Stimulated activated CD8-positive, alpha-beta memory T cell treated with anti-CD3 and anti-CD28 coated beads, Interleukin-7, amount 100 ng/mL, for 48 hours (primary cell): ENCODE results near the gene ESRRB.

Experiments used
- DNase-seq, 2 donors: peaks; one replicate each; pipeline ENCODE4 v3.0.0-alpha.2; 2020; ENCODE audit warnings: low read depth in 1 of 2; ENCODE audit errors: extremely low read depth in 1 of 2

Gene ESRRB

DNA sequence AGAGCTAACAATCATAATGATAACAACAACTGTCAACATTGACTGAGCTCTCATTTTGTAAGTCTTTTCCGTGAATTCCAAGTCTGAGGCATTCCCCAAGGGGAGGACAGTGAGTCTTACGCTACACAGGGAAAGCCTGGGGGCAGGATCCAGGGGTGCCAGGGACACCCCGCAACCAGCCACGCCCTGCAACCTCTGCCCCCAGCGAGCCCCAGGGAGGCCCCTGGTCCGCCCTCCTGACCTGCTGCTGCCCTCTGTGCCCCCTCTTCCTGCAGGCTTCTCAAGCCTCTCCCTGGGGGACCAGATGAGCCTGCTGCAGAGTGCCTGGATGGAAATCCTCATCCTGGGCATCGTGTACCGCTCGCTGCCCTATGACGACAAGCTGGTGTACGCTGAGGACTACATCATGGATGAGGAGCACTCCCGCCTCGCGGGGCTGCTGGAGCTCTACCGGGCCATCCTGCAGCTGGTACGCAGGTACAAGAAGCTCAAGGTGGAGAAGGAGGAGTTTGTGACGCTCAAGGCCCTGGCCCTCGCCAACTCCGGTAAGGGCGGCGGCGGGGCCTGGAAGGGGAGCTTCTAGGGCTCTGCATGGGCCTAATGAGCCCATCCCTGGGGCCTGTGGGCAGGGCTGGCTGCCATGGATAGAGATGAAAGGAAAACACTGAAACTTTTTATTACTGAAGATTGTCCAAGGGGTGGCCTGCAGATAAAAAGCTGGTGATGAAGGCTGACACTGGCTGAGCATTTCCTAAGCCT, 115.4 kb downstream of the ESRRB start:
- no peak for DNase-seq

GRCh38 chr14:76495983-76496382, 120.0 kb downstream of the ESRRB start:
- no peak for DNase-seq

GRCh38 chr14:76496595-76496994, 120.7 kb downstream of the ESRRB start:
- no peak for DNase-seq

GRCh38 chr14:76497550-76498462, 121.9 kb downstream of the ESRRB start:
- DNase-seq: no peak

GRCh38 chr14:76498463-76498935, 122.6 kb downstream of the ESRRB start:
- DNase-seq: no peak

GRCh38 chr14:76498976-76499375, 123.0 kb downstream of the ESRRB start:
- no peak for DNase-seq

- no peak for DNase-seq
These were observed 123.5 kb downstream of the ESRRB start for GRCh38 chr14:76499399-76499798.

GRCh38 chr14:76500011-76500410, 124.1 kb downstream of the ESRRB start:
- DNase-seq: no peak

DNA sequence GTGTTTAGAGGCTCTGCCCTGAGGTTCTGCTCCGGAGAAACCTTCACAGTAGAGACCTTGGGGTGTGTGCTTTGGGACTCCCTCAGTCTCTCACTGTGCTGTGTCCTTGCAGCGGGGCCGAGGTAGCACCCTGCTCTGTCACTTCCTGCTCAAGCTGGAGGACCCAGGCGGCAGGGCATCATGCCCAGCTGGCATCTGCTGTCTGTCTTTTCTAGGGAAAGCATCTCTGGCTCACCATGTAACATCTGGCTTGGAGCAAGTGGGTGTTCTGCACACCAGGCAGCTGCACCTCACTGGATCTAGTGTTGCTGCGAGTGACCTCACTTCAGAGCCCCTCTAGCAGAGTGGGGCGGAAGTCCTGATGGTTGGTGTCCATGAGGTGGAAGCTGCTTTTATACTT, 124.5 kb downstream of the ESRRB start:
- no peak for DNase-seq

- DNase-seq: no peak
These were observed 125.3 kb downstream of the ESRRB start for GRCh38 chr14:76501156-76501720.

DNA sequence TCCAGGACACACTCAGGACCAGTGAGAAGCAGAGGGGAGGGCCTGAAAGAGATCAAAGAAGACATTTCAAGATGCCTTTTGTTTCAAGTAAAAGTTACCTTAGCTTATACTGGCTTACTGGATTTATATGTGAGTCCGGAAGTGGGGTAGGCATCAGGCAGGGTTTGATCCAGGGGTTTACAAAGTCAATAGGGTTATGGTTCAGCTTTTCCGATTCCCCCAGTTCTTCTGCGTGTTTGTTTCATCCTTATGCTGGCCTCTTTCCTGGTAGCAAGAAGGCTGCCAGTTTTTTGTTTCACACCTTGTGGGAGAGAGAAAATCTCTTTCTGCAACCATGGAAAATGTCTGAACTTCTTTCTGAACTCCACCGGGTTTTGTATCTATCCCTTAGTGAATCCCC, 126.3 kb downstream of the ESRRB start:
- no peak for DNase-seq

- no peak for DNase-seq
These were observed 126.7 kb downstream of the ESRRB start for GRCh38 chr14:76502638-76503037.

- DNase-seq: no peak
These were observed 133.4 kb downstream of the ESRRB start for GRCh38 chr14:76509311-76509710.

DNA sequence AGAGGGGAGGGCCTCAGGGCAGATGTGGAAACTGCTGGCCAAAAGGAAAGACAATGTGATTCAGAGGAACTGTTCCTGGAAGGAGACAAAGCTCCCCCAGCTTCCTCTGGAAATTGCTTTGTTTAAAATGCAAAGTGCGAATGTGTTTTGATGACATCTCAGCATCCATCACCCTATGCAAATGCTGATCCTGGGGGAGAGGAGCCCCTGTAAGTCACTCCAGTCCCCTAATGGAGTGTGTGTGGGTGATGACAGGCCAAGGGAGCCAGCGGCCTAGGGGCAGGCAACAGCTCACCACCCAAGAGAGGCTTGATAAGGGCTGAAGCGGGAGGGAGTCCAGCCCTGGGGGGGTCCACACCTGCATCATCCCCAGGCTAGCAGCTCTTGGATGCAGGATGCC, 134.2 kb downstream of the ESRRB start:
- no peak for DNase-seq

DNA sequence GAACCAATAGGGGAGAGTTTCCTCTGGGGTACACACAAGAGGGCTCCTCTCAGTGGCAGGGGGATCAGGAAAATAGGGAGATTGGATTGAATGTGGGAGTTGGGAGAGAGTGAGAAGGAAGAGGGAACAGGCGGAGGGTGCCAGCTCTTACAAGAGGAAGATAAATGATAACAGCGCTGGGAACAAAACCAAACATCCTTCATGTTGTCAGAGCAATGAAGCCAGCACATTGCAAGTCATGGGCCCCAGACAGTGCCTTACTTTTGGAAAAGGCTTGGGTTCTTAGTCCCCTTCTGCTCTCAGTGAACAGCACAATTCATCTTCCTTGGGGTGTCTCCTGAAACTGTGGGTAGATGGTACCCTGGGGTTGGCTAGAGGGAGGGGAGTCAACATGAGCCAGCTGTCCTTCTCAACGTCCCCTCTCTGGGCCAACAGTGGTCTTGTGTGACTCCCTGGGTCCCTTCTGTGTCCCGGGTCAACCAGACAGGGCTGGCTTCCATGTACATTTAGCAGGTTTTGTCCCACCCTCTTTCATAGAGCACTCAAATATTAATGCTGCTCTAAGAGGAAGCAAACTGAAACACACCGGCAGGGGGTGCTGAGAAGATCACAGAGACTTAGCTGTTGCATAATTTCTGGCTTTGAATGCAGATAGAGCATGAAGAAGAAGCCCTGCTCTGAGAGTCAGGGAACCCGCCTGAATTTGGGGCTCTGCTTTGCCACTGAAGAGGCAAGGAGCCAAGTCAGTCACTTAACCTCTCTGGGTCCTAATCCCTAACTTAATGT, 138.5 kb downstream of the ESRRB start:
- DNase-seq: no peak

- DNase-seq: no peak
These were observed 140.9 kb downstream of the ESRRB start for GRCh38 chr14:76516884-76517283.

DNA sequence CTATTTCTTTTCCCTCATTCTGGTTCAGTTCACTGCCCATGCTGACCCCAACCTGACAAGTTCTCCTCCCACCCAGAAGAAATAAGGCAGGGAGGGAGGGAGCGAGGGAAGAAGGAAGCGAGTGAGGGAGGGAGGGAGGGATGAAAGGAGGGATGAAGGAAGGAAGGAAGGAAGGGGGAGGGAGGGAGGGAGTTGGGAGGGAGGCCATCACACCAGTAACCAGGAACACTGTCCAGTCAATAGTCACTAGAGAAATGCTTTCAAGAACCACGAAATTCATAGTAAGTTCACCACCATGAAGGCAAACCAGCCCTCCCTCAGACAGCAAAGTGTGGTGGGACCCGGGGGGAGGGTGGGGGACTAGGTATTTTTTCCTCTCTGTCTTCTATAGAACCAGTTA, 142.4 kb downstream of the ESRRB start:
- no peak for DNase-seq

DNA sequence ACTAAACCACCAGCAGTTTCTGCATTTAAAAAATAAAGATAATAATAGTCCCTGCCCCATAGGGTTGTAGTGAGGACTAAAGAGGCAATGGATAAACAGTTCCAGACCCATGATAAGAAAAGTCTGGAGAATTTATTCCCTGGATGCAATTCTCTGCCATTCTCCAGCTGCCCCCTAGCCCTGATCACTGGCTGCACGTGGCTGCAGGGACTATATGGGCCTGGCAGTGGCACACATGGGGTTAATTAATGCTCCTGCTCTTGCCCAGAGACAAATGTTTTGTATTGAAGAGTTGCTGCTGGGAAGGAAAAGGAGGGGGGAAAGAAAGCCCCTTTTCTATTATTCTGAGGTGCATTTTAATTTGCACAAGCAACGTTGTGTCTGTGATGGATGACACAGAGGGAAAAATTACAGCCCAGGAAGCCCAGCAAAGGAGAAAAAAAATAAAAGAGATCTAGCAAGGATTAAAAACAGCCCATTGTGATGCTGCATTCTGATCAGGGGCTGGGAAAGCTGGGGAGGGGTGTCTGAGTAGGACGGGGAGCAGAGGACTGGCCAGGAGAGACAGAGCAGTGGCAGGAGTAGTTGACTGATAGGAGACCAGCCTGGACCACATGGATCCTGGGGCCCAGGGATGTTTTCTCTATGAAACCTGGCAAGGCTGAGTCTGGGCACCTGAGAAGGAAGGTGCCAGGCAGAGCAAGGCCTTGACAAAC, 149.3 kb downstream of the ESRRB start:
- no peak for DNase-seq

- no peak for DNase-seq
These were observed 155.1 kb downstream of the ESRRB start for GRCh38 chr14:76531085-76531484.

DNA sequence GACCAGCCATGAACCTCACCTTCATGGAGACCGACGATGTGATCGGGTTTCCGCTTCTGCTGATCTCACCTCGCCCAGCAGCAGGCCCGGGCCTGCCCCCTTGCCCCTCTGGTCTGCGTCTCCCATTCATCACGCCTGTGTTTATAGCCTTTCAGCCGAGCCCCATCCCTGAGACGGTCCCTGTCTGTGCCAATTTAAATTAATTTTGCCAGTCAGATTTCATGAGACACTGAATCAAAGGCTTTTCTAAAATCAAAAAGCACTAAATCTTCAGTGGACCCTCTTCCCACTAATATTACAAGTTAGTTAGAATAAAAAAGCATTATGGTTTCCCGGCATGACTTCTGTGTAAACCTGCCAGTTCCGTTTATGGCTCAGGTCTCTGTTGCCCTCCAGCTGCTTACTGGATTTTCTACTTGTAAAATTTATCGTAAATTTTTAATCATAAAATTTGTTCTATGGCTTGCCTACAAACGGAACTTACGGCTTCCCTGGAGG, 155.9 kb downstream of the ESRRB start:
- no peak for DNase-seq
